ENCODE results near the gene WDR18. TPM values are rescaled to one million over a fixed set of nuclear protein-coding genes. Genes with fewer than 3 reads are reported as not detected.

WDR18 gene
- total RNA-seq, 1 experiment from 2014 or later = 56.7 TPM

DNA sequence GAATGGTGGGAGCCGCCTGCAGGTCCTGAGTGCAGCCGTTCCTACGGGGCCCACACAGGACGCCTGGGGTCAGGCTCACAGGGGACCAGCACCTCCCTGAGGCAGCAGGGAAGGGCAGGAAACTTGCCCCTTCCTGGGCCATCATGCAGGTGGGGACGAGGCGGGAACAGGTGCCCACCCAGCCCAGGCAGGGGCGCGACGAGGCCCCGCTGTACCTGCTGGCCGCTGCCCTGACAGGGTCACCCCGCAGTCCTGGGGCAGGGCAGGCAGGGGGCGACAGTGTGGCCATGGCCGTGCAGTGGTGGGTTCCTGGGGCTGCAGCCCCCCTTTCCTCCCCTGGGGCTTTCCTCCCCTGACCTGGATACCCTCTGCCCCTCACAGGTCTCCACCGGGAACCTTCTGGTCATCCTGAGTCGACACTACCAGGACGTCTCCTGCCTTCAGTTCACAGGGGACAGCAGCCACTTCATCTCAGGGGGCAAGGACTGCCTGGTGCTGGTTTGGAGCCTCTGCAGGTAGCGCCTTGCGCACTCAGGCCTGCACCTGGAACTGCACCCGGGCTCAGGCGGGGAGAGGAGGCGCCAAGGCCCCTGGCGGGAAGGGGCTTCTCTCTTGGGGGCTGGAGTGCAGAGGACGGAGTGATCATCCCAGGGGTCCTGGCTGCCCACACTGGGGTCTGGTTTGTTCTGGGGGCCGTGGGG, 5.4 kb downstream of the WDR18 start:
- TF ChIP-seq, protein P1, sequence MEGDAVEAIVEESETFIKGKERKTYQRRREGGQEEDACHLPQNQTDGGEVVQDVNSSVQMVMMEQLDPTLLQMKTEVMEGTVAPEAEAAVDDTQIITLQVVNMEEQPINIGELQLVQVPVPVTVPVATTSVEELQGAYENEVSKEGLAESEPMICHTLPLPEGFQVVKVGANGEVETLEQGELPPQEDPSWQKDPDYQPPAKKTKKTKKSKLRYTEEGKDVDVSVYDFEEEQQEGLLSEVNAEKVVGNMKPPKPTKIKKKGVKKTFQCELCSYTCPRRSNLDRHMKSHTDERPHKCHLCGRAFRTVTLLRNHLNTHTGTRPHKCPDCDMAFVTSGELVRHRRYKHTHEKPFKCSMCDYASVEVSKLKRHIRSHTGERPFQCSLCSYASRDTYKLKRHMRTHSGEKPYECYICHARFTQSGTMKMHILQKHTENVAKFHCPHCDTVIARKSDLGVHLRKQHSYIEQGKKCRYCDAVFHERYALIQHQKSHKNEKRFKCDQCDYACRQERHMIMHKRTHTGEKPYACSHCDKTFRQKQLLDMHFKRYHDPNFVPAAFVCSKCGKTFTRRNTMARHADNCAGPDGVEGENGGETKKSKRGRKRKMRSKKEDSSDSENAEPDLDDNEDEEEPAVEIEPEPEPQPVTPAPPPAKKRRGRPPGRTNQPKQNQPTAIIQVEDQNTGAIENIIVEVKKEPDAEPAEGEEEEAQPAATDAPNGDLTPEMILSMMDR (conservative IDR thresholded peaks at IDR 0.05; ENCODE audit: low read depth, low read length) = peak; percentile 23; the same call in 1 of the 2 replicates
- TF ChIP-seq EZH2 (IDR thresholded peaks at IDR 0.05; ENCODE audit: low read length, unreplicated experiment) (no peak), EZH2phosphoT487 (IDR thresholded peaks at IDR 0.05; ENCODE audit: borderline replicate concordance, low read length) (no peak)

DNA sequence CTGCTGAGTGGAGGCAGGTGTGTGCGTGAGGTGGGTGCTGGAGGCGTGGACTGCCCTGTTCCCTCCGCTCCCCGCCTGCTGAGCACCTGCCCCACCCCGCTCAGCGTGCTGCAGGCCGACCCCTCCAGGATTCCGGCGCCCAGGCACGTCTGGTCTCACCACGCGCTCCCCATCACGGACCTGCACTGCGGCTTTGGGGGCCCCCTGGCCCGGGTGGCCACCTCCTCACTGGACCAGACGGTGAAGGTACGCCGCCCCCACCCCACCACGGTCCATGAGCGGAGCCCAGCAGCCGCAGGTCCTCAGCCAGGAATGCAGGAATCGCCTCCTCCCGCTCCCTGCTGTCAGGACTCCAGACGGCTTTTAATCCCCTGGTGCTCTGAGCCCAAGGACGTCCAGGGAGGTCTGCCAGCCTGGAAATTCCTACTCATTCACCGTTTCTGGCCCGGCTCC, 6.0 kb downstream of the WDR18 start:
- DNase-seq (no peak), ATAC-seq (no peak)
- Histone ChIP-seq H3K79me2 (ENCODE audit: low read length) (peaks cover 4% of the 10 kb centered on the region; the same call in 1 of the 2 replicates), H4K20me1 (ENCODE audit: low read length) (no peaks in the 10 kb centered on the region), H3K9me3 (ENCODE audit: low read length) (no peaks in the 10 kb centered on the region), H3F3A (ENCODE audit: low read length, unreplicated experiment) (no peaks in the 10 kb centered on the region), H3K4me1 (ENCODE audit: insufficient read depth, low read length) (no peaks in the 10 kb centered on the region; the same call in 1 of the 2 replicates), H3K27ac (ENCODE audit: low read length) (no peak overlapping the region), H3K36me3 (ENCODE audit: low read depth, low read length) (no peaks in the 10 kb centered on the region; the same call in 1 of the 2 replicates), H3K27me3 (ENCODE audit: low read length) (no peaks in the 10 kb centered on the region), H3K4me2 (ENCODE audit: low read length) (no peak overlapping the region), H3K9me2 (replicated peaks; ENCODE audit: low read length) (no peaks in the 10 kb centered on the region), H3K4me3 (ENCODE audit: low read length) (no peak overlapping the region), H3K9ac (ENCODE audit: low read length) (no peak overlapping the region), H2AFZ (ENCODE audit: low read length) (no peak overlapping the region)
- no peak for TF ChIP-seq EZH2 (IDR thresholded peaks at IDR 0.05; ENCODE audit: low read length, unreplicated experiment)
- TF ChIP-seq, protein P1 (conservative IDR thresholded peaks at IDR 0.05; ENCODE audit: low read depth, low read length) = no peak
- TF ChIP-seq EZH2phosphoT487 (IDR thresholded peaks at IDR 0.05; ENCODE audit: borderline replicate concordance, low read length) = no peak
- ChIA-PET CTCF (no interaction called here), POLR2A (ENCODE audit: unreplicated experiment) (no interaction called here)
- intact Hi-C loops (cut with micrococcal nuclease) = no loop called here
- no TSS peak for BruUV-seq (replicated peaks)

More for the DNA sequence above, 5.4 kb downstream of the WDR18 start:
- peaks cover 10% of the 10 kb centered on the region for H3K79me2 ChIP-seq (ENCODE audit: low read length)
- H3K9ac ChIP-seq (ENCODE audit: low read length) = no peak overlapping the region
- no peak overlapping the region for H3K4me2 ChIP-seq (ENCODE audit: low read length)
- H3K27ac ChIP-seq (ENCODE audit: low read length) = no peak overlapping the region
- intact Hi-C loops (cut with micrococcal nuclease) = no loop called here
- H3K27me3 ChIP-seq (ENCODE audit: low read length) = no peaks in the 10 kb centered on the region
- no peaks in the 10 kb centered on the region for H3F3A ChIP-seq (ENCODE audit: low read length, unreplicated experiment)
- H4K20me1 ChIP-seq (ENCODE audit: low read length) = no peaks in the 10 kb centered on the region
- H3K9me3 ChIP-seq (ENCODE audit: low read length) = no peaks in the 10 kb centered on the region
- DNase-seq = no peak
- H3K36me3 ChIP-seq (ENCODE audit: low read depth, low read length) = no peaks in the 10 kb centered on the region; the same call in 1 of the 2 replicates
- H3K9me2 ChIP-seq (replicated peaks; ENCODE audit: low read length) = no peaks in the 10 kb centered on the region
- H2AFZ ChIP-seq (ENCODE audit: low read length) = no peak overlapping the region
- H3K4me1 ChIP-seq (ENCODE audit: insufficient read depth, low read length) = no peaks in the 10 kb centered on the region; the same call in 1 of the 2 replicates
- ChIA-PET POLR2A (ENCODE audit: unreplicated experiment) (no interaction called here), CTCF (no interaction called here)
- no TSS peak for BruUV-seq (replicated peaks)
- ATAC-seq = no peak
- H3K4me3 ChIP-seq (ENCODE audit: low read length) = no peak overlapping the region

GRCh38 chr19:990746-991145, 6.6 kb downstream of the WDR18 start:
- H3K9me3 ChIP-seq (ENCODE audit: low read length) = no peaks in the 10 kb centered on the region
- no peak overlapping the region for H3K4me2 ChIP-seq (ENCODE audit: low read length)
- no peak overlapping the region for H2AFZ ChIP-seq (ENCODE audit: low read length)
- H3K79me2 ChIP-seq (ENCODE audit: low read length) = no peaks in the 10 kb centered on the region
- H3K9me2 ChIP-seq (replicated peaks; ENCODE audit: low read length) = no peaks in the 10 kb centered on the region
- no peak overlapping the region for H3K9ac ChIP-seq (ENCODE audit: low read length)
- ATAC-seq = no peak
- no peaks in the 10 kb centered on the region for H3K27me3 ChIP-seq (ENCODE audit: low read length)
- ChIA-PET POLR2A (ENCODE audit: unreplicated experiment) (no interaction called here), CTCF (no interaction called here)
- no peak overlapping the region for H3K4me3 ChIP-seq (ENCODE audit: low read length)
- no peak for DNase-seq
- no TSS peak for BruUV-seq (replicated peaks)
- H4K20me1 ChIP-seq (ENCODE audit: low read length) = no peaks in the 10 kb centered on the region
- H3F3A ChIP-seq (ENCODE audit: low read length, unreplicated experiment) = no peaks in the 10 kb centered on the region
- TF ChIP-seq EZH2 (IDR thresholded peaks at IDR 0.05; ENCODE audit: low read length, unreplicated experiment) = no peak
- TF ChIP-seq, protein P1 (conservative IDR thresholded peaks at IDR 0.05; ENCODE audit: low read depth, low read length) = no peak
- no peak for TF ChIP-seq EZH2phosphoT487 (IDR thresholded peaks at IDR 0.05; ENCODE audit: borderline replicate concordance, low read length)
- intact Hi-C loops (cut with micrococcal nuclease) = no loop called here
- H3K36me3 ChIP-seq (ENCODE audit: low read depth, low read length) = no peaks in the 10 kb centered on the region; the same call in 1 of the 2 replicates
- no peaks in the 10 kb centered on the region for H3K4me1 ChIP-seq (ENCODE audit: insufficient read depth, low read length)
- H3K27ac ChIP-seq (ENCODE audit: low read length) = no peak overlapping the region
